PC-3 (cell line): ENCODE measurements around the gene CCNL1.

Experiments
- EZH2 ChIP-seq: fragments of 300-600 bp; sonication (generic); IDR thresholded peaks from one replicate; pipeline ENCODE4 v1.6.1; 2017; ENCODE audit warnings: antibody characterized with exemption, mild to moderate bottlenecking, low read length; ENCODE audit not compliant: unreplicated experiment
- EZH2phosphoT487 ChIP-seq: fragments of 300-600 bp; sonication (generic); IDR thresholded peaks from 2 replicates; pipeline ENCODE4 v1.6.1; 2018; ENCODE audit warnings: mild to moderate bottlenecking, antibody characterized with exemption, low read length, borderline replicate concordance
- TF ChIP-seq, protein P1 (sequence below): fragments of 300-600 bp; sonication (generic); conservative IDR thresholded peaks from 2 replicates; pipeline ENCODE4 v1.5.1; 2017; ENCODE audit warnings: antibody characterized with exemption, low read depth, mild to moderate bottlenecking, low read length

DNA sequence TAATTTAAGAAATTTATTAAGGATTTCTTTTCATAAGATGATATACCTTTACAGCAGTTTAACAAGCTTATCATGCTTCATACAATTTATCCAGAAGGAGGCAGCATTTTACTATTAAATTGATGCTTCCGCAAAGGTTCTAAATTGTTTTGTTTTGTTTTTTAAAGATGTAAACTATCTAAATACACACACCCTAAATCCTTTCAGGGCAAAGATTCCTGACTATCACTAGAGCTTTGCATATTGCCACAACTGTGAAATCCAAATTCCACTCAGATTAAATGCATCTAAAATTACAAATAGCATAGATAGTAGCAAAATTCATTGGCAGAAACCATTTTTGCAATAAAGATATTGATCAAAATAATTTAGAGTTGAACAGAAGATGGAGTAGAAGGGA lies 44.5 kb upstream of the CCNL1 start:
- TF ChIP-seq EZH2phosphoT487 (no peak), EZH2 (no peak)
- TF ChIP-seq, protein P1, sequence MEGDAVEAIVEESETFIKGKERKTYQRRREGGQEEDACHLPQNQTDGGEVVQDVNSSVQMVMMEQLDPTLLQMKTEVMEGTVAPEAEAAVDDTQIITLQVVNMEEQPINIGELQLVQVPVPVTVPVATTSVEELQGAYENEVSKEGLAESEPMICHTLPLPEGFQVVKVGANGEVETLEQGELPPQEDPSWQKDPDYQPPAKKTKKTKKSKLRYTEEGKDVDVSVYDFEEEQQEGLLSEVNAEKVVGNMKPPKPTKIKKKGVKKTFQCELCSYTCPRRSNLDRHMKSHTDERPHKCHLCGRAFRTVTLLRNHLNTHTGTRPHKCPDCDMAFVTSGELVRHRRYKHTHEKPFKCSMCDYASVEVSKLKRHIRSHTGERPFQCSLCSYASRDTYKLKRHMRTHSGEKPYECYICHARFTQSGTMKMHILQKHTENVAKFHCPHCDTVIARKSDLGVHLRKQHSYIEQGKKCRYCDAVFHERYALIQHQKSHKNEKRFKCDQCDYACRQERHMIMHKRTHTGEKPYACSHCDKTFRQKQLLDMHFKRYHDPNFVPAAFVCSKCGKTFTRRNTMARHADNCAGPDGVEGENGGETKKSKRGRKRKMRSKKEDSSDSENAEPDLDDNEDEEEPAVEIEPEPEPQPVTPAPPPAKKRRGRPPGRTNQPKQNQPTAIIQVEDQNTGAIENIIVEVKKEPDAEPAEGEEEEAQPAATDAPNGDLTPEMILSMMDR, result peak; percentile 86
